KMS-11 (cell line): ENCODE results near the gene ART5.

Source experiments
- H2AFZ ChIP-seq: fragments of 200-600 bp; sonication (generic); 2 replicates; pipeline ENCODE4 v1.6.1; 2016; ENCODE audit warnings: antibody characterized with exemption, mixed run types, low read depth
- H3K27ac ChIP-seq: fragments of 200-600 bp; sonication (generic); 2 replicates; pipeline ENCODE4 v1.6.1; 2016; ENCODE audit warnings: mild to moderate bottlenecking, mixed run types
- H3K27me3 ChIP-seq: fragments of 200-600 bp; sonication (generic); 2 replicates; pipeline ENCODE4 v1.6.1; 2017; ENCODE audit warnings: mild to moderate bottlenecking, low read depth, mixed run types, moderate library complexity; ENCODE audit not compliant: insufficient read depth
- H3K36me3 ChIP-seq: fragments of 200-600 bp; sonication (generic); 2 replicates; pipeline ENCODE4 v1.6.1; 2017; ENCODE audit warnings: mild to moderate bottlenecking, mixed run types; ENCODE audit not compliant: insufficient read depth
- H3K4me1 ChIP-seq: fragments of 200-600 bp; sonication (generic); 2 replicates; pipeline ENCODE4 v1.6.1; 2016; ENCODE audit warnings: mild to moderate bottlenecking, low read depth, mixed run types; ENCODE audit not compliant: poor library complexity, severe bottlenecking
- H3K4me2 ChIP-seq: fragments of 200-600 bp; sonication (generic); 2 replicates; pipeline ENCODE4 v1.7.0; 2016; ENCODE audit warnings: mild to moderate bottlenecking, mixed run types
- H3K4me3 ChIP-seq: fragments of 200-600 bp; sonication (generic); IDR thresholded peaks from 2 replicates; pipeline ENCODE4 v1.6.1; 2017; ENCODE audit warnings: low read depth, low read length, mixed read lengths; ENCODE audit not compliant: insufficient read depth
- H3K79me2 ChIP-seq: fragments of 200-600 bp; sonication (generic); 2 replicates; pipeline ENCODE4 v1.6.1; 2016; ENCODE audit warnings: low read depth, mixed run types; ENCODE audit not compliant: insufficient read depth
- H3K9ac ChIP-seq: fragments of 200-600 bp; sonication (generic); 2 replicates; pipeline ENCODE4 v1.6.1; 2016; ENCODE audit warnings: mild to moderate bottlenecking, mixed run types
- H4K20me1 ChIP-seq: fragments of 200-600 bp; sonication (generic); 2 replicates; pipeline ENCODE4 v1.6.1; 2016; ENCODE audit warnings: mild to moderate bottlenecking, mixed run types; ENCODE audit not compliant: insufficient read depth
- CTCF ChIP-seq: fragments of 200-600 bp; sonication (generic); conservative IDR thresholded peaks from 2 replicates; pipeline ENCODE4 v1.6.1; 2017; ENCODE audit warnings: low read depth, mild to moderate bottlenecking, antibody characterized with exemption, low read length, moderate library complexity, mixed read lengths

The ART5 gene

GRCh38 chr11:3627291-3627690 lies 14.5 kb downstream of the ART5 start:
- H3K4me3 ChIP-seq, result no peak overlapping the region
- no peak overlapping the region for H2AFZ ChIP-seq
- no peak overlapping the region for H3K4me2 ChIP-seq
- TF ChIP-seq CTCF, result no peak
- H3K27ac ChIP-seq, result no peak overlapping the region
- H3K79me2 ChIP-seq, result no peaks in the 10 kb centered on the region
- H3K36me3 ChIP-seq, result no peaks in the 10 kb centered on the region
- no peaks in the 10 kb centered on the region for H4K20me1 ChIP-seq
- H3K4me1 ChIP-seq, result no peaks in the 10 kb centered on the region
- no peak overlapping the region for H3K9ac ChIP-seq
- no peaks in the 10 kb centered on the region for H3K27me3 ChIP-seq

DNA sequence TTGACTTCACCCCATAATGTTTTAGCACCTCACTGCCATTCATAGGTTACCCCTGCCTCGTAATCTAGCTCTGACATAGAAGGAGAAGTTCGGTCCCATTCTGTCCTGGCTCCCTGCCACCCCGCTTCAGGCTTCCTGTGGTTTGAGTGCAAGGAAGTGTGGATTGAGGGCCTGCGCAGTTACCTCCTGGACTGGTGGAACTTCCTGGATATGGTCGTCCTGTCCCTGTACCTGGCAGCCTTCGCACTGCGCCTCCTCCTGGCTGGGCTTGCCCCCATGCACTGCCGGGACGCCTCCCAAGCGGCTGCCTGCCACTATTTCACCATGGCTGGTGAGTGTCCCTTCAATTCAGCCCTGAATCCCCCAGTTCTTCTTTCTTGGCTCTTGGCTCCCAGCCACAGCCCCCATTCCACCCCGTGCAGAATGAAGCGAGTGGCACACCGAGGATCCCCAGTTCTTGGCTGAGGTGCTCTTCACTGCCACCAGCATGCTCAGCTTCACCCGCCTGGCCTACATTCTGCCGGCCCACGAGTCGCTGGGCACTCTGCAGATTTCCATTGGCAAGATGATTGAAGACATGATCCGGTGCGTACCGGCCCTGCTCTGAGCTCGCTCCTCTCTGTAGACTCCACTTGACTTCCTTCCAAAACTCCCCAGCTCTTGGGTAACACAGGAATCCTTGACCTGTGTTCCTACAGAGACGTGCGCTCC lies 15.4 kb downstream of the ART5 start:
- H3K36me3 ChIP-seq, result no peaks in the 10 kb centered on the region
- TF ChIP-seq CTCF, result no peak
- H3K27me3 ChIP-seq, result no peaks in the 10 kb centered on the region
- no peak overlapping the region for H3K9ac ChIP-seq
- no peak overlapping the region for H3K4me2 ChIP-seq
- H3K4me1 ChIP-seq, result no peaks in the 10 kb centered on the region
- H4K20me1 ChIP-seq, result no peaks in the 10 kb centered on the region
- no peak overlapping the region for H2AFZ ChIP-seq
- no peak overlapping the region for H3K4me3 ChIP-seq
- no peaks in the 10 kb centered on the region for H3K79me2 ChIP-seq
- H3K27ac ChIP-seq, result no peak overlapping the region

- Histone ChIP-seq H4K20me1 (no peaks in the 10 kb centered on the region), H2AFZ (no peak overlapping the region), H3K4me1 (no peaks in the 10 kb centered on the region), H3K9ac (no peak overlapping the region), H3K27ac (no peak overlapping the region), H3K4me2 (no peak overlapping the region), H3K4me3 (no peak overlapping the region), H3K27me3 (no peaks in the 10 kb centered on the region), H3K36me3 (no peaks in the 10 kb centered on the region), H3K79me2 (no peaks in the 10 kb centered on the region)
- no peak for TF ChIP-seq CTCF
Observed at GRCh38 chr11:3623767-3624458, 17.9 kb downstream of the ART5 start.

DNA sequence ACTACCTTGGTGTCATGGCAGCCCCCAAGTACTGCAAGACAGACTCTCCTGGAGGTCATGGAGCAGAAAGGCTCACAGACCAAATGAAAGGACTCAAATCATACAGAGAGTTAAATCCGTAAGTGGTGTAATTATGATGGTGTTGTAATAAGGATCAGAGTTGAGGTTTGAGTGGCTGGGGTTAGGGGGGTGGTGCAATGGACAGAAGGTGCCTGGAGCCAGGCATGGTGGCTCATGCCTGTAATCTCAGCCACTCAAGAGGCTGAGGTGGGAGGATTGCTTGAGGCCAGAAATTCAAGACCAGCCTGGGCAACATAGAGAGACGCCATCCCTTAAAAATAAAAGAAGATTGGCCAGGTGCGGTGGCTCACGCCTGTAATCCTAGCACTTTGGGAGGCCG lies 18.7 kb downstream of the ART5 start:
- Histone ChIP-seq H3K27ac (no peak overlapping the region), H3K27me3 (no peaks in the 10 kb centered on the region), H3K4me2 (no peak overlapping the region), H2AFZ (no peak overlapping the region), H4K20me1 (no peaks in the 10 kb centered on the region), H3K79me2 (no peaks in the 10 kb centered on the region), H3K9ac (no peak overlapping the region), H3K4me3 (no peak overlapping the region), H3K4me1 (no peaks in the 10 kb centered on the region), H3K36me3 (no peaks in the 10 kb centered on the region)
- TF ChIP-seq CTCF, result no peak
